AG10803 (cell line): ENCODE measurements around the gene ADAM10.

Experiments
- DNase-seq: peaks from one replicate; pipeline ENCODE4 v3.0.0; 2010; ENCODE audit warnings: low read depth
- H3K4me3 ChIP-seq: 2 replicates; pipeline ENCODE4 v1.5.1; 2011; ENCODE audit warnings: mild to moderate bottlenecking, low read length, control low read depth
- CTCF ChIP-seq: conservative IDR thresholded peaks from 2 replicates; pipeline ENCODE4 v1.5.1; 2011; ENCODE audit warnings: mild to moderate bottlenecking, low read length, control low read depth, inconsistent platforms

ADAM10 gene

GRCh38 chr15:58734859-58735258 is 14.6 kb downstream of the ADAM10 start:
- no peak for DNase-seq
- TF ChIP-seq CTCF = no peak
- no peak overlapping the region for H3K4me3 ChIP-seq

- no peak overlapping the region for H3K4me3 ChIP-seq
- TF ChIP-seq CTCF = no peak
- DNase-seq = no peak
These were observed 16.7 kb downstream of the ADAM10 start for GRCh38 chr15:58732625-58733363.

- H3K4me3 ChIP-seq = no peak overlapping the region
- peak; percentile 67 for DNase-seq
- no peak for TF ChIP-seq CTCF
These were observed 17.6 kb downstream of the ADAM10 start for GRCh38 chr15:58731756-58732535.

- TF ChIP-seq CTCF = no peak
- no peak for DNase-seq
- no peak overlapping the region for H3K4me3 ChIP-seq
These were observed 22.6 kb downstream of the ADAM10 start for GRCh38 chr15:58726867-58727266.

- peak; percentile 28 for DNase-seq
- no peak for TF ChIP-seq CTCF
- no peak overlapping the region for H3K4me3 ChIP-seq
These were observed 25.0 kb downstream of the ADAM10 start for GRCh38 chr15:58724466-58724865.

- no peak for TF ChIP-seq CTCF
- no peak overlapping the region for H3K4me3 ChIP-seq
- DNase-seq = no peak
These were observed 32.1 kb downstream of the ADAM10 start for GRCh38 chr15:58717357-58717756.

- no peak for DNase-seq
- TF ChIP-seq CTCF = no peak
- H3K4me3 ChIP-seq = no peak overlapping the region
These were observed 33.5 kb downstream of the ADAM10 start for GRCh38 chr15:58716027-58716426.
